K562 (cell line): ENCODE data around the gene OR52B6. TPM values are rescaled to one million over a fixed set of nuclear protein-coding genes. Genes with fewer than 3 reads are reported as not detected.

Experiments used
- ATAC-seq: fragments of 200-7000 bp; cut with Tn5 transposase; 3 replicates; pipeline ENCODE4 v1.9.1; 2020; ENCODE audit warnings: moderate library complexity
- BruUV-seq: library from RNA; stranded (reverse); fragments of 400-500 nt; replicated peaks from 2 replicates; lab custom pipeline; 2021; lab: Mats Ljungman, UMichigan
- CTCF ChIA-PET: fragments of 300-600 bp; formaldehyde crosslinking; extraction: SDS; loops from one replicate; lab custom pipeline; 2021; ENCODE audit warnings: low intra/inter-chr PET ratio; lab: Yijun Ruan, JAX
- POLR2A ChIA-PET: fragments of 300-600, 350-650 bp; sonication (Branson Sonifier 250); formaldehyde crosslinking; extraction: SDS; loops from one replicate; lab custom pipeline; 2021; ENCODE audit warnings: antibody characterized with exemption, inconsistent platforms; lab: Yijun Ruan, JAX
- DNase-seq, 4 experiments: peaks; one replicate each; pipeline versions ENCODE4 v3.0.0 to v3.0.0-alpha.2; 2011 to 2018; ENCODE audit warnings: low spot score in 3 of 4, mixed read lengths in 3 of 4; ENCODE audit errors: extremely low read depth in 1 of 4
- FAIRE-seq: peaks from 2 replicates; lab custom pipeline; 2011; peaks lifted over from hg19 to GRCh38; lab: Jason Lieb, UNC
- H2AFZ ChIP-seq: 2 replicates; pipeline ENCODE4 v1.6.0; 2011; ENCODE audit warnings: low read depth, low read length, control low read depth, inconsistent platforms
- H3K27ac ChIP-seq: fragments of 200-600 bp; 3 replicates; pipeline ENCODE4 v1.8.0; 2011; ENCODE audit warnings: low read depth, mild to moderate bottlenecking, control low read depth, inconsistent platforms, low read length, moderate library complexity, mixed read lengths; ENCODE audit errors: extremely low read depth
- H3K27me3 ChIP-seq, 2 experiments: fragments of 300-600 bp in 1 of 2; 2 replicates in 1 of 2; 3 replicates in 1 of 2; pipeline versions ENCODE4 v1.6.0 to v1.8.0; 2011; ENCODE audit warnings: inconsistent platforms in 2 of 2, low read length in 2 of 2, mild to moderate bottlenecking in 1 of 2, mixed read lengths in 1 of 2, moderate library complexity in 1 of 2; ENCODE audit not compliant: control insufficient read depth in 2 of 2, insufficient read depth in 2 of 2
- H3K36me3 ChIP-seq: fragments of 300-600 bp; 3 replicates; pipeline ENCODE4 v1.8.0; 2011; ENCODE audit warnings: mild to moderate bottlenecking, low read length, inconsistent platforms; ENCODE audit not compliant: control insufficient read depth, insufficient read depth
- H3K4me1 ChIP-seq, 2 experiments: fragments of 200-600 bp in 1 of 2; replicated peaks in 1 of 2; 2 replicates in 1 of 2; 3 replicates in 1 of 2; pipeline versions ENCODE4 v1.5.1 to v1.8.0; 2011; ENCODE audit warnings: inconsistent platforms in 2 of 2, low read length in 2 of 2, mild to moderate bottlenecking in 1 of 2, mixed read lengths in 1 of 2, moderate library complexity in 1 of 2; ENCODE audit not compliant: control insufficient read depth in 2 of 2, insufficient read depth in 2 of 2
- H3K4me2 ChIP-seq: 2 replicates; pipeline ENCODE4 v1.6.1; 2011; ENCODE audit warnings: low read length, control low read depth, inconsistent platforms, mixed read lengths; ENCODE audit not compliant: insufficient read depth
- H3K4me3 ChIP-seq: fragments of 200-600 bp; sonication (generic), shearing (Covaris generic); 2 replicates; pipeline ENCODE4 v1.5.1; 2016; ENCODE audit warnings: control low read depth, inconsistent platforms
- H3K79me2 ChIP-seq: fragments of 200-600 bp; 3 replicates; pipeline ENCODE4 v1.8.0; 2011; ENCODE audit warnings: low read length, inconsistent platforms; ENCODE audit not compliant: control insufficient read depth, insufficient read depth
- H3K9ac ChIP-seq, 2 experiments: 2 replicates each; pipeline versions ENCODE4 v1.6.0 to v1.6.1; 2011; ENCODE audit warnings: low read depth in 2 of 2, low read length in 2 of 2, control low read depth in 1 of 2, inconsistent platforms in 1 of 2, mild to moderate bottlenecking in 1 of 2, mixed read lengths in 1 of 2; ENCODE audit not compliant: insufficient read depth in 1 of 2
- H3K9me1 ChIP-seq: one replicate; pipeline ENCODE4 v1.6.0; 2011; ENCODE audit warnings: inconsistent platforms, mild to moderate bottlenecking, low read length, moderate library complexity; ENCODE audit not compliant: control insufficient read depth, insufficient read depth
- H3K9me3 ChIP-seq: replicated peaks from 2 replicates; pipeline ENCODE4 v1.5.1; 2011; ENCODE audit warnings: low read depth, low read length, inconsistent platforms; ENCODE audit not compliant: control insufficient read depth, insufficient read depth
- H4K20me1 ChIP-seq: replicated peaks from 2 replicates; pipeline ENCODE4 v1.6.1; 2011; ENCODE audit warnings: low read length, inconsistent platforms, mixed read lengths; ENCODE audit not compliant: control insufficient read depth, insufficient read depth
- CCAR2 ChIP-seq: fragments of 200-400 bp; formaldehyde crosslinking; IDR thresholded peaks from 2 replicates; pipeline ENCODE4 v1.6.1; 2017; ENCODE audit warnings: mild to moderate bottlenecking, low read depth, low read length
- EP300 ChIP-seq: IDR thresholded peaks from 2 replicates; pipeline ENCODE4 v1.6.1; 2012; ENCODE audit warnings: low read length, improper control_type of control experiment
- MYBL2 ChIP-seq, 2 experiments: fragments of 450-650 bp in 1 of 2; sonication (generic) in 1 of 2; formaldehyde crosslinking in 1 of 2; IDR thresholded peaks; 2 replicates each; pipeline versions ENCODE4 v1.6.1 to v1.8.1; 2017 to 2022; ENCODE audit warnings: borderline replicate concordance in 1 of 2, inconsistent platforms in 1 of 2, low read depth in 1 of 2, mild to moderate bottlenecking in 1 of 2, missing genetic modification reagents in 1 of 2, moderate library complexity in 1 of 2
- ZFPM2 ChIP-seq: fragments of 250-450 bp; sonication (Bioruptor Pico); IDR thresholded peaks from 2 replicates; pipeline ENCODE4 v1.5.1; 2022; ENCODE audit warnings: mild to moderate bottlenecking
- WGBS: fragments of 100-300 bp; shearing (Covaris generic); methylation state at CpG from one replicate; pipeline ENCODE4 v1.1.6; 2016; ENCODE audit warnings: low coverage, mixed read lengths; ENCODE audit not compliant: insufficient coverage; ENCODE audit errors: missing lambda C conversion rate; 5-methylcytosine and 5-hydroxymethylcytosine counted together
- in situ Hi-C: fragments of 300-500 bp; cut with MboI; formaldehyde crosslinking; loops from 4 replicates; pipeline ENCODE4 v1.15.0; 2018; ENCODE audit warnings: inconsistent platforms, mixed read lengths
- intact Hi-C: fragments of 100-400 bp; cut with micrococcal nuclease; formaldehyde crosslinking; loops from 2 replicates; pipeline ENCODE4 v1.14.2; 2022
- polyA plus RNA-seq, 8 experiments: library from polyadenylated mRNA; depleted of rRNA in 4 of 8; stranded (reverse) in 5 of 8; unstranded in 3 of 8; fragments of >200 nt; fragmentation: Nextera tagmentation in 2 of 8; fragmentation: Illumina TruSeq in 1 of 8; extraction: Ambion mirVana in 2 of 8; extraction: Trizol in 1 of 8; gene quantifications; 2 replicates each; pipeline versions ENCODE4 v1.2.1 to v1.2.3, GENCODE V29; 2011 to 2014; ENCODE audit warnings: inconsistent platforms in 1 of 8, missing spikeins in 1 of 8
- total RNA-seq, 7 experiments: library from RNA; depleted of rRNA in 6 of 7; stranded (reverse); fragments of >200 nt in 6 of 7; fragmentation: Illumina TruSeq in 2 of 7; extraction: Trizol in 2 of 7; gene quantifications; 2 replicates each; pipeline versions ENCODE4 v1.2.1 to v1.2.3, GENCODE V29; 2011 to 2021; ENCODE audit warnings: low replicate concordance in 1 of 7

OR52B6 gene
- total and polyA plus RNA-seq, 9 of the 15 experiments (the other 6 are each of a cell fraction or from before 2014, with no cell fraction given) = not detected

- intact Hi-C loops = no loop called here
- Histone ChIP-seq H3K79me2 (no peaks in the 10 kb centered on the region), H4K20me1 (no peaks in the 10 kb centered on the region), H3K4me1 (no peaks in the 10 kb centered on the region), H2AFZ (no peak overlapping the region), H3K27me3 (no peaks in the 10 kb centered on the region), H3K27ac (no peak overlapping the region), H3K36me3 (no peaks in the 10 kb centered on the region), H3K9me3 (no peaks in the 10 kb centered on the region), H3K9me1 (no peaks in the 10 kb centered on the region), H3K4me3 (no peak overlapping the region), H3K4me2 (no peak overlapping the region), H3K9ac (no peak overlapping the region)
- no peak for DNase-seq
- ATAC-seq = no peak
- POLR2A ChIA-PET = no interaction called here
- no peak for TF ChIP-seq CCAR2
- no peak for TF ChIP-seq EP300
- no peak for TF ChIP-seq MYBL2 (IDR thresholded peaks at IDR 0.05; ENCODE audit: low read depth)
- TF ChIP-seq MYBL2 (CRISPR knock-in tag; IDR thresholded peaks at IDR 0.05; ENCODE audit: borderline replicate concordance) = no peak
- no peak for TF ChIP-seq ZFPM2
- no TSS peak for BruUV-seq
- no peak for FAIRE-seq
- 10% methylated on average over 2 of the region's 2 CpGs for WGBS
- CTCF ChIA-PET = no interaction called here
- in situ Hi-C loops = no loop called here
These were observed 50.7 kb downstream of the OR52B6 start for GRCh38 chr11:5631417-5631816.

Other genes with a start within 250 kb of the OR52B6 start
Only the 7 nearest of the 19 such genes appear.
- 0.12 and 0.14 TPM in 2 replicates for gene OR52D1, start 92.2 kb upstream of the OR52B6 start, total RNA-seq (2014; rRNA removed)
- not detected in 2 replicates for gene OR52D1, start 92.2 kb upstream of the OR52B6 start, total RNA-seq (2014; rRNA removed; fragmentation: Illumina TruSeq; extraction: Trizol)
- gene OR52D1, start 92.2 kb upstream of the OR52B6 start, total RNA-seq (2015; rRNA removed; fragmentation: Illumina TruSeq; extraction: Trizol) = not detected in 2 replicates
- gene OR52D1, start 92.2 kb upstream of the OR52B6 start, total RNA-seq (2021) = not detected in 2 replicates
- not detected in 2 replicates for gene OR52D1, start 92.2 kb upstream of the OR52B6 start, polyA plus RNA-seq (2011; rRNA removed)
- gene OR52D1, start 92.2 kb upstream of the OR52B6 start, polyA plus RNA-seq (2014; fragmentation: Illumina TruSeq; extraction: Trizol) = not detected in 2 replicates
- gene OR52D1, start 92.2 kb upstream of the OR52B6 start, polyA plus RNA-seq (2014; fragmentation: Nextera tagmentation; extraction: Ambion mirVana) = 1 to 10 TPM in 1 of 2 experiments, under 1 TPM in 1; 0.97 to 1.3 TPM
- not detected in 2 replicates for gene OR52D1, start 92.2 kb upstream of the OR52B6 start, polyA plus RNA-seq (2014; rRNA removed)
- 0.27 TPM in 1 of 2 replicates, not detected in the other for gene UBQLN3, start 70.9 kb upstream of the OR52B6 start, total RNA-seq (2014; rRNA removed)
- not detected in 2 replicates for gene UBQLN3, start 70.9 kb upstream of the OR52B6 start, total RNA-seq (2014; rRNA removed; fragmentation: Illumina TruSeq; extraction: Trizol)
- gene UBQLN3, start 70.9 kb upstream of the OR52B6 start, total RNA-seq (2015; rRNA removed; fragmentation: Illumina TruSeq; extraction: Trizol) = not detected in 2 replicates
- 0.07 TPM in 1 of 2 replicates, not detected in the other for gene UBQLN3, start 70.9 kb upstream of the OR52B6 start, total RNA-seq (2021)
- 0.05 TPM in 1 of 2 replicates, not detected in the other for gene UBQLN3, start 70.9 kb upstream of the OR52B6 start, polyA plus RNA-seq (2011; rRNA removed)
- gene UBQLN3, start 70.9 kb upstream of the OR52B6 start, polyA plus RNA-seq (2014; fragmentation: Illumina TruSeq; extraction: Trizol) = not detected in 2 replicates
- under 1 TPM in 1 of 2 experiments, not detected in 1; 0.01 TPM for gene UBQLN3, start 70.9 kb upstream of the OR52B6 start, polyA plus RNA-seq (2014; fragmentation: Nextera tagmentation; extraction: Ambion mirVana)
- not detected in 2 replicates for gene UBQLN3, start 70.9 kb upstream of the OR52B6 start, polyA plus RNA-seq (2014; rRNA removed)
- 0.14 and 0.16 TPM in 2 replicates for gene UBQLNL, start 64.2 kb upstream of the OR52B6 start, total RNA-seq (2014; rRNA removed)
- 0.16 and 0.18 TPM in 2 replicates for gene UBQLNL, start 64.2 kb upstream of the OR52B6 start, total RNA-seq (2014; rRNA removed; fragmentation: Illumina TruSeq; extraction: Trizol)
- gene UBQLNL, start 64.2 kb upstream of the OR52B6 start, total RNA-seq (2015; rRNA removed; fragmentation: Illumina TruSeq; extraction: Trizol) = 0.11 and 0.14 TPM in 2 replicates
- 0.09 and 0.20 TPM in 2 replicates for gene UBQLNL, start 64.2 kb upstream of the OR52B6 start, total RNA-seq (2021)
- gene UBQLNL, start 64.2 kb upstream of the OR52B6 start, polyA plus RNA-seq (2011; rRNA removed) = 0.14 and 0.20 TPM in 2 replicates
- 0.06 and 0.27 TPM in 2 replicates for gene UBQLNL, start 64.2 kb upstream of the OR52B6 start, polyA plus RNA-seq (2014; fragmentation: Illumina TruSeq; extraction: Trizol)
- under 1 TPM; 0.07 to 0.14 TPM for gene UBQLNL, start 64.2 kb upstream of the OR52B6 start, polyA plus RNA-seq (2014; fragmentation: Nextera tagmentation; extraction: Ambion mirVana)
- gene UBQLNL, start 64.2 kb upstream of the OR52B6 start, polyA plus RNA-seq (2014; rRNA removed) = 0.24 TPM in 1 of 2 replicates, not detected in the other
- not detected in 2 replicates for gene OR52H1, start 32.3 kb upstream of the OR52B6 start, total RNA-seq (2014; rRNA removed)
- gene OR52H1, start 32.3 kb upstream of the OR52B6 start, total RNA-seq (2014; rRNA removed; fragmentation: Illumina TruSeq; extraction: Trizol) = 0.15 TPM in 1 of 2 replicates, not detected in the other
- not detected in 2 replicates for gene OR52H1, start 32.3 kb upstream of the OR52B6 start, total RNA-seq (2015; rRNA removed; fragmentation: Illumina TruSeq; extraction: Trizol)
- not detected in 2 replicates for gene OR52H1, start 32.3 kb upstream of the OR52B6 start, total RNA-seq (2021)
- gene OR52H1, start 32.3 kb upstream of the OR52B6 start, polyA plus RNA-seq (2011; rRNA removed) = not detected in 2 replicates
- not detected in 2 replicates for gene OR52H1, start 32.3 kb upstream of the OR52B6 start, polyA plus RNA-seq (2014; fragmentation: Illumina TruSeq; extraction: Trizol)
- not detected for gene OR52H1, start 32.3 kb upstream of the OR52B6 start, polyA plus RNA-seq (2014; fragmentation: Nextera tagmentation; extraction: Ambion mirVana)
- gene OR52H1, start 32.3 kb upstream of the OR52B6 start, polyA plus RNA-seq (2014; rRNA removed) = not detected in 2 replicates
- gene TRIM6, start 15.8 kb downstream of the OR52B6 start, total RNA-seq (2014; rRNA removed) = 5.6 and 6.0 TPM in 2 replicates
- gene TRIM6, start 15.8 kb downstream of the OR52B6 start, total RNA-seq (2014; rRNA removed; fragmentation: Illumina TruSeq; extraction: Trizol) = 7.4 and 7.6 TPM in 2 replicates
- gene TRIM6, start 15.8 kb downstream of the OR52B6 start, total RNA-seq (2015; rRNA removed; fragmentation: Illumina TruSeq; extraction: Trizol) = 10.3 and 10.5 TPM in 2 replicates
- gene TRIM6, start 15.8 kb downstream of the OR52B6 start, total RNA-seq (2021) = 6.7 and 7.2 TPM in 2 replicates
- 7.7 and 9.5 TPM in 2 replicates for gene TRIM6, start 15.8 kb downstream of the OR52B6 start, polyA plus RNA-seq (2011; rRNA removed)
- 8.2 and 11.8 TPM in 2 replicates for gene TRIM6, start 15.8 kb downstream of the OR52B6 start, polyA plus RNA-seq (2014; fragmentation: Illumina TruSeq; extraction: Trizol)
- 1 to 10 TPM; 5.0 to 8.7 TPM for gene TRIM6, start 15.8 kb downstream of the OR52B6 start, polyA plus RNA-seq (2014; fragmentation: Nextera tagmentation; extraction: Ambion mirVana)
- 9.8 and 9.9 TPM in 2 replicates for gene TRIM6, start 15.8 kb downstream of the OR52B6 start, polyA plus RNA-seq (2014; rRNA removed)
- gene TRIM34, start 44.1 kb downstream of the OR52B6 start, total RNA-seq (2014; rRNA removed) = 0.78 and 0.91 TPM in 2 replicates
- gene TRIM34, start 44.1 kb downstream of the OR52B6 start, total RNA-seq (2014; rRNA removed; fragmentation: Illumina TruSeq; extraction: Trizol) = 1.1 and 1.3 TPM in 2 replicates
- gene TRIM34, start 44.1 kb downstream of the OR52B6 start, total RNA-seq (2015; rRNA removed; fragmentation: Illumina TruSeq; extraction: Trizol) = 1.7 and 2.0 TPM in 2 replicates
- 0.31 and 0.40 TPM in 2 replicates for gene TRIM34, start 44.1 kb downstream of the OR52B6 start, total RNA-seq (2021)
- 1.8 and 2.2 TPM in 2 replicates for gene TRIM34, start 44.1 kb downstream of the OR52B6 start, polyA plus RNA-seq (2011; rRNA removed)
- 0.72 and 1.3 TPM in 2 replicates for gene TRIM34, start 44.1 kb downstream of the OR52B6 start, polyA plus RNA-seq (2014; fragmentation: Illumina TruSeq; extraction: Trizol)
- 1 to 10 TPM; 1.5 to 2.9 TPM for gene TRIM34, start 44.1 kb downstream of the OR52B6 start, polyA plus RNA-seq (2014; fragmentation: Nextera tagmentation; extraction: Ambion mirVana)
- 0.88 and 1.0 TPM in 2 replicates for gene TRIM34, start 44.1 kb downstream of the OR52B6 start, polyA plus RNA-seq (2014; rRNA removed)
- 11.7 and 12.0 TPM in 2 replicates for gene TRIM5, start 104.2 kb downstream of the OR52B6 start, total RNA-seq (2014; rRNA removed)
- gene TRIM5, start 104.2 kb downstream of the OR52B6 start, total RNA-seq (2014; rRNA removed; fragmentation: Illumina TruSeq; extraction: Trizol) = 16.5 and 18.8 TPM in 2 replicates
- gene TRIM5, start 104.2 kb downstream of the OR52B6 start, total RNA-seq (2015; rRNA removed; fragmentation: Illumina TruSeq; extraction: Trizol) = 13.9 and 15.0 TPM in 2 replicates
- 14.8 and 15.2 TPM in 2 replicates for gene TRIM5, start 104.2 kb downstream of the OR52B6 start, total RNA-seq (2021)
- 15.3 and 17.6 TPM in 2 replicates for gene TRIM5, start 104.2 kb downstream of the OR52B6 start, polyA plus RNA-seq (2011; rRNA removed)
- 16.6 and 20.8 TPM in 2 replicates for gene TRIM5, start 104.2 kb downstream of the OR52B6 start, polyA plus RNA-seq (2014; fragmentation: Illumina TruSeq; extraction: Trizol)
- 10 to 100 TPM; 13.7 to 18.0 TPM for gene TRIM5, start 104.2 kb downstream of the OR52B6 start, polyA plus RNA-seq (2014; fragmentation: Nextera tagmentation; extraction: Ambion mirVana)
- 7.7 and 10.2 TPM in 2 replicates for gene TRIM5, start 104.2 kb downstream of the OR52B6 start, polyA plus RNA-seq (2014; rRNA removed)